HG03066 (cell line): ENCODE data around the gene NPAS3.

Source experiments
- ATAC-seq: cut with Tn5 transposase; IDR thresholded peaks from one replicate; pipeline ENCODE4 v1.9.1; 2021; ENCODE audit warnings: low read depth; ENCODE audit not compliant: unreplicated experiment

NPAS3 gene

DNA sequence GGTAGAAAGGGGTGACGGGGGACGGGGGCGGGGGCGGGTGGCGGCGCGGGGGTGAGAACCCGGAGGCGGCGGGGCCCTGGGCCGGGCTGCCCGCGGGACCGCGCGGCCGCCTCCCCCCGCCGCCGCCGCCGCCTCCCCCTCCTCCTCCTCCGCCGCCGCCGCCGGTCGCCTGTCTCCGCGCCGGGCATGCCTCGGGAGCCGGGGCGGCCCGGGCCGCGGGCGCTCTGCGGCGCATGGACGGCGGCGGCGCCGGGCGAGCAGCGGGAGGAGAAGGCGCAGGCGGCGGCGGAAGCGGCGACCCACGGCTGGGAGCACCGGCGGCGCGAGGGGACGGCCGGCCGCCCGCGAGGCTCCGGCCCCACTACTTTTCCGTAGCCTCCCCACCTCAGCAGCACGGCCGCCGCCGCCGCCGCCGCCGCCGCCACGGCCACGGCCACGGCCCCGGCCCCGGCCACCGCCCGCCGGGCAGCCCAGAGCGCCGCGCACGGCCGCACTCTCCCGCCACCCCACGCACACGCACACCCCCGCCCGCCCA is at the start of gene NPAS3:
Gene NPAS3, plus strand, starts transcription at position 161 of the 535 bp plus-strand sequence.
- ATAC-seq: no peak

DNA sequence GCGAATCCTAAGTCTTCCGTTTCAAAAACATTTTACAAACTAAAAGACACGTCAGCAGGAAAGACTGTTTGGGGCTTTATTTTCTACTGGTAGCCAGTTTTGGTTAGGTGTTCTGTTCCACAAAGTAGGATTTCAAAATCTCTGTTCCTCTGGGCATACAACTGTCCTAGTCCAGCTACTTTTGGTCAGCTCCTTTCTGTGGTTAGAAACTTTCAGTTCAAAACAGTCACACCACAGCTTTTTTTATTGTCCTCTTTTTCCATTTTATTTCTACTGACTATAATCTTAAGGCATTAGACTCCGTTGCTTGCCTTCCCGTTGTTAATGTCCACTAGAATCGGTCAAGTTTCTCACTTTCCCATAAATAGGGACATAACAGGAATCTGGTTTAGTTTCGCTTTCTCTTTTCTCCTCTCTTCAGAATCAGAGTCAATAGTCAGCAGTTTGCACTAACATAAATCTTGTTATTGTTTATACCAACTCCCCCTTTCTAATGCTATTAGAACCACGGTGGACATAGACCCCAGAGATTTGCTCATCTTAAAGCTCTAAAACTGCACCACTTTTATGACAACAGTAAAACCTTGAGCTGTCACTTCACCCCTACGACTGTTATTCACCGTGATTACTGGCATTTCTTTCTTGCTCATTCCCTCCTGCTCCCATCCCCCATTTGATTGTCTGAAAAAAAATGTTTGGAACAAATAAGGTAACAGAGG is 41.5 kb upstream of the NPAS3 start:
- ATAC-seq: no peak

DNA sequence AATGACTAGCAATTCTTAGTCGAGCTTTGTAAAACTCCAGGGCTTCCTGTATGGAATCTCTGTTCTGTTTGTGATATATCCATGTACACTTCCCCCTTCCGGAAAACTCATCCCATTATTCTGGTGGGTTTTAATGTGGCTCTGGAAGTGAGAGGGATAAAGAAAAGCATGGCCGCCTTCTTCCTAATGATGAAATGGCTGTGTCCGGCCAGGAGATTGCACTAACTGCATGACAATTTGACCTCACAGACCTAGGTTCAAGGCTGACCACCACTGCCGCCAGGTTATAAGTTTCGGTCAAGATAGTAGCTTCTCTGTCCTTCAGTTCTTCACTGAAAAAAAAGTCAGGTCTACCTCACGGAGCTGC is 41.0 kb upstream of the NPAS3 start:
- ATAC-seq: no peak

DNA sequence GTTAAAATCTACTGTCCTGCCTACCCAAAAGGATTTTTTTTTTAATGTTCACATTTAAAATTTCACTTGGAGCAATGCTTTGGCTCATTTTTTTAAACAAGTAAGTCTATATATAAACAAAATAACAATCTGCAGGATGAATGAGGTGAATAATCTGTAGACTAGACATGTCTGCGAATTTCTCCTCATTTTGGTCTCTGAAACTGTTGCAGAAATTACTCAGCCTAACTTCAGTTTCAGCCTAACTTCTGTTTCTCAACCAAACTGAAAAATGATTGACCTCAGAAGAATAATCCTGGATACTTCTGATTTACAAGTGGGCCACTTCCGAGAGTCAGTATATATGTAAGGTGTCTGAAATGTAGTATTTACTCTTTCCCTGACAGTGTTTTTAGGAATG is 39.8 kb upstream of the NPAS3 start:
- no peak for ATAC-seq

DNA sequence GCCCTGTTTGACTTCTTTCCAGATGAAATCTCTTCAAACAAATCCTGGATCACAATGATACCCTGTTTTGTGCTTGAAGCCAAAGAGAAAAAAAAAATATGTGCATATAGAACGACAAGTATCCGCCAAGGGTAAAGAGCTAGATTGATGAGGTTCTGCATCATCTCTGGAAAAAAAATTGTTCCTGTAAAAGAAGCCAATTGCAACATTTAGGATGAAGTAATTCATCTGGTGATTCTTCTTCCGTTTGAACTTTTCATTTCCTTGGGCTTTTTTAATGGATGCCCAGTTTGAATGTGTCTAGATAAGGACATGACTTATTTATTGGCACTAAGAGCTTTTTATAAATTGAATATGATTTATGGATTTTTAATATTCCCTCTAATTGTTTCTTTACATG is 38.1 kb upstream of the NPAS3 start:
- no peak for ATAC-seq

DNA sequence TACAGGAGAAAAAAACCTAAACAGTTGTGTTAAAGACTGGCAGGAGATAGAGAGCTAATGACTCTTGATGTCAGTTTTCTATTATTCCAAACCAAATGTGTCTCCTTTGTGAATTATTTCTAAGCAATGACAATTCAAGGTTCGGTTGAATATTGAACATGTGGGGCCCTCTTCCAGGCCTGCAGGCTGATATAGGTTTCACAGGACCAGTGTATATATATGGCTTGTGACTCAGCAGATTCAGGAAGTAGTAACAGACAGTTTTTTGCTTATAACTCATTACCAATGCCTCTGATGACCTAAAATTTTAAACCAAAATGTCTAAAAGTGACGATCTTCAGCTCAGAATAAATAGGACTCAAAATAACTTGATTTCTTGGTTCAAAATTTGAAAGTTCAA is 33.7 kb upstream of the NPAS3 start:
- no peak for ATAC-seq

DNA sequence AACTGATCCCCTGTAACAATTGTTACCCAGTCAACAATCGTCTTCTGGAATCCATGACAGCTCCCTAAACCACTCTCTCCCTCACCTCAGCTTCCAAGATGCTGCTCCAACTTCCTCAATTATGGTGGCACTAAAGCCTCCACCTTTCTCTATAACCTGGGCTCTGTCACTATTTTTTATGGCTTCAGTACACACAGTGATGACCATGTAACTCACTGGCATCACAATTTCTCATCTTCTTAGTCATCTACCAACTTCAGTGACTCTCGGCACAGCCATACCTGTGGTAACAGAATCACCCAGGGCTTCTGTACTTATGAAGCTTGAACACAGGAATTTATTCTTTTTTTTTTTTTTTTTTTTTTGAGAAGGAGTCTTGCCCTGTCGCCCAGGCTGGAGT is 32.0 kb upstream of the NPAS3 start:
- ATAC-seq: no peak

DNA sequence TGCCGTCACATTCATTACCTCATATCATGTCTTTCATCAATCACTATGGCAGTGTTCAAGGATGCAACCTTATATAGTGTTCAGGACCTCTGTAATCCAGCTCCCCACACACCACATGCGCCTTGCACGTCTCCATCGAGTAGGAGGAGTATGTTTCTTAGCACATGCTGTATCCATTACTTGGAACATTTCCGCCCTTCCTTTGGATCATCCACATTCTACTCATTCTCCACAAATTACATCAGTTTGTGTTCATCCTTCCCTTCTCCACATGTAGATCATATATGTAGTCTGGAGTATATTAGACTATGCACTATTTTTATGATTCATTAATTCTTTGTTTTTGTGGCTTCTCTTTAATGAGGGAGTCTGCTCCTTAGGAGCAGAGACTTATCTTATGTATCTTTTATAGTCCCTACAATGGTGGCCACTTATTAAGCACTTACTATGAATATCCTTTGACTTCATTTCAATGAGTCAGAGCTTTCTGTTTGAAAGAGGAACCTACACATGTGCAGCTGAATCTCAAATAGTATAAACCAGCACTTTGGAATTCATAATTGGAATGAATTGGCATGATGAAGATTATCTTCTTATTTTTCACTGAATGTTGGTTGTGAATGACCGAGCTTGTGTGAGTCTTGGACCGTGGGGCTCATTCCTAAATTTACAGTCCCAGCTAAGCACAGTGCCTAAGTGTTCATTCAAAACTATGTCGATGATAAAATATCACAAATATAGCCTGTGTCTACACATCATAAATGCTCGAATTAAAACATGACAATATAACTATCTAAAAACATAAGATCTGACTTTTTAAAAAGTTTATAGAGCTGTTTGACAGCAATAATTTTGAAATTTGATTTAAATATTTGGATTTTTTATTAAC is 30.2 kb upstream of the NPAS3 start:
- no peak for ATAC-seq

DNA sequence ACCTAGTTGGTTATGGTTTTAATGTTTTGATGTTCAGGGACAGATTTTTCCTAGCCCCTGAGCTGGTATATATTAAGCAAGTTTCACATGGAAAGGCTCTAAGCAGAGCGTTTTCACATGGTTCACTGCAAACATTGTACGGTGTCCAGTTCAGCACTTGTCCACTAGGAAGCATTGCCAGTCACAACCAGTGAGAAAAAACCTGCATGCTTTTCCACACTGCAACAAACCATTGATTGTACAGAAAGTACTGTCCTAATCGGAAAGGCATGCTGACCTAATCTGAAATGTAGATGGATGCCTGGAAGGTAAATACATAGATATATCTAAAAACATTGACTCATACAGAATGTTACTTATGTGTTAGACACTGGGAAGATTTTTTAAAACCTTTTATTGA is 25.0 kb upstream of the NPAS3 start:
- ATAC-seq: no peak

DNA sequence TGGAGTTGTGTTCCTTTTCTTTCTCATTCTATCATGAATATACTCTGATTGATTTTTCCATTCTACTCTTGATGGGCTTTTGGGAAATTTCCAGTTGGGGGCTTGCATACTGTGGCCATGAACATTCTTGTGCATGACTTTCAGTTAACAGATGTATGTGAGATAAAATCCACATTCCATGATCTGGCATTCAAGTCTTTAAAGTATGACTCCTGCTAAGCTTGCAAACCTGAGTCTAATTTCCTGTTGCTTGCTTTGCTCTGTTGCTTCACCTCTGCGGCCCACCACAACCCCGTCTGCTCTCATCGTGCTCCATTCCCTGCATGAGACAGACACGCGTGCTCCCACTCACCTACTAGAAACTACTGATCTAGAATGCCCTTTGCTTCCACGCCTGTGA is 24.3 kb upstream of the NPAS3 start:
- no peak for ATAC-seq

DNA sequence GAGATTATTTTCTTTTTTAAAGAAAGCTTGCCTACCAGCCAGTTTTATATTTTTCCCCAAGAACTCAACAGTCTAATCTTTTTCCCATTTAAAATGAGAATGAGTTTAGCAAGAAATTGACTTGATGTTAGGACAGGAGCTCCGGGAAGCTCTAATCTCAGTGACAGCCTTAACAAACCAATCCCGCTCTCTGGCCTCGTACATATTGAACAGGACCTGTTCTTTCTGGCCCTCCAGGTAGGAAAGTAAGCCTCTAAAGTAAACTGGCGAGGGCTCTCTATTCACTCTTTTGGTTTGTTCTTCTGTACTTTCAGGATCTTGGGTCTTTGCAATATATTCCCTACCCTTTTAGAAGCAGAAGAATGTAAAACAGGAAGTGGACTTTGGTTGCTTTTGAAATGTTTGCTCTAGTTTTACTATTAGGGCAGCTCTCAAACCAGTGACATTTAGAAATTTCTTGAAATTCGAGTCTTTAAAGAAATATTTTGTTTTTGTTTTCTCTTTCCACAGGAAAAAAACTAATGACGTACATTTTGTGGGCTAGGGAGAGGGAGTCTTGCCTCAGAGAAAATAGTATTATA is 17.9 kb upstream of the NPAS3 start:
- ATAC-seq: no peak

DNA sequence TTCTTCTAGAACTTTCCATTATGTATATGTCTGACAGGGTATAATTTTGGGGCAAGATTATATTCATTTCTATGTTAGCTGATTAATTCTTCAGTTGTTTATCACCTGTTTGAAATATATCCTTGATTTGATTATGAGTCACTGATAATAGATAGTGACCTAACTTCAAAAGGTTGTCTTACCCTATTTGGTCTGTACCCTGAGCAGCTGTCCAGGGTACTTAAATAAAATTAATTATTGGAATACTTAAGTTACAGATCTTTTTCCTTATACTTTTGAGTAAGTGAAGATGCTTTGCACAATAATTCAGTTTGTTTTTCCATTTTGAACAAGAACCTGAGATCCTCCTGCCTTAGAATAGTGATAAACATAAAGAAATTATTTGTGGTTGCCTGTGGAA is 13.2 kb upstream of the NPAS3 start:
- no peak for ATAC-seq

DNA sequence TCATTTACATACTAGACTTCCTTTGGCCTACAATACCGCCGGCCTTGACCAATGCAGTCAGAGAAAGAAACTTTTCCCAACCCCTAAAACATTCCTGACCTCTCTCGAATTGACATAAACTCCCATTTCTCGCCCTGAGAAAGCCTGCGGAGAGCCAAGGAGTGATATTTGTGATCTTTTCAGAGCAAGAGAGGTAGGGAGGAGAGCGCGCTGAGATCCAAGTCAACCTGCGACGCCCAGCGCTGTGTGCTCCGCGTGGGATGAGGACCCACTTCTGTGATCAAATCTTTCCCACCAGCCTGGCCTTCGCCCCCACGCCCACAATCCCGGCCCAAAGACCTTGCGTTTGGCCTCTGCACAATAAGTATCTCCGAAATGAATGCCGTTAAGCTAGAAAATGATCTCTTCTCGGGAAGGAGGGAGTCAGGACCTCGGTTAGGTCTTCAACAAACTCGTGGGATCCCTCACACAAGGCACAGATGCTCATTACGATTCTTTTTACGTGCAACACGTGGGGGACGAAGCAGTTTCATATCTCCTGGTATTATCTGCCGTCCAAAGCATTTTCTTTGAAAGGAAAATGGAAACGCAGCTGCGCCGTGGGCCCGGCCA is 6.3 kb upstream of the NPAS3 start:
- no peak for ATAC-seq

DNA sequence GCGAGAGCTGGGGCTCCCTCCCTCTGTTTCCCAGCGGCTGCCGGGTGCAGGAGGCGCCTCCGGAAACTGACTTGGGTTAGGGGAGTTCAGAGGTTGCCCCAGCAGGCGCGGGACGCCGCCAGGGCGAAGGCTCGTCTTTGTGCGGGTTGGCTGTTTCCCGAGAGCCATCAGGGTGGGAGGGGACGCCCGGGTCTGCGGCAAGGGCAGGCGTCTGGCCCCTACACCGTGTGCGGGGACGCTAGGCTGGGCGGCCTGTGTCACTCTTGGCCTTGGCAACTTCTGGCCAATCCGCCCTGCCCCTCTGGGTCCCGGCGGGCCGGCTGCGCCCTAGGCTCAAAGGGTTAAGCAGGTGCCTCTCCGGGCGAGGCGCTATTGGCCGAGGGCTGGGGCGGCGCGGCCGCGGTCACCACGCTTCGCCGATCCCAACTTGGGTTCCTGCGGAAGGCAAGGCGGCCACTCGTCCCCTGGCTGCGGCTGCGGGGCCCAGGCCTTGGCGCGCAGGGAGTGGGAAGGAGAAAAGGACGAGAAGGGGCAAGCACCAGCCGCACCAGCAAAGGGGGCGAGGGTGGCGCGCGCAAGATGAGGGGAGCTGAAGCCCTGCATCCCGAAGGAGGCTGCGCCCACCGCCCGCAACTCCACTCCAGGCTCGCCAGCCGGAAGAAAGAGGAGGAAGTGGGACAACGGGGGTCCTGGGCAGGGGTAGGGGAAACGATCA is 5.6 kb upstream of the NPAS3 start:
- no peak for ATAC-seq

DNA sequence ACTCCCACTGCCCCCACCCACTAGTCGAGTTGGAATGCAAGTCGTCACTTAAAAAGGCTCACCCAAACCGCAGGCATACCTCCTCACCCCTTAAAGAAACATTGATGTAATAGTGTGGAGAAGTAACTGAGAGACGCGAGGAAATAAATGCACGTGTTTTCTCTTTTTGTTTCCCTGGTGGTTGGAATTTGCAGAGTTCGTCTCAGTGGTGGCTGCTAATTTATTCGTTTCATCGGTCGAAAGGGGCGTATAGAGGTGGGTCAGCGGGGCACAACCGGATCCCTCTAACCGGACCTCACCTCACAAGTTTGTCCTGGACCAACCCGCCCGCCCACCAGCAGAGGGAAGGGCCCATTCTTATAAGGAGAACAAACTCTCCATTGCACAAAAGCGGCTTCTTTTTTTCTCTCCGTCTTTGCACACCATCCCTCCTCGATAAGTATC is 5.0 kb upstream of the NPAS3 start:
- ATAC-seq: no peak

DNA sequence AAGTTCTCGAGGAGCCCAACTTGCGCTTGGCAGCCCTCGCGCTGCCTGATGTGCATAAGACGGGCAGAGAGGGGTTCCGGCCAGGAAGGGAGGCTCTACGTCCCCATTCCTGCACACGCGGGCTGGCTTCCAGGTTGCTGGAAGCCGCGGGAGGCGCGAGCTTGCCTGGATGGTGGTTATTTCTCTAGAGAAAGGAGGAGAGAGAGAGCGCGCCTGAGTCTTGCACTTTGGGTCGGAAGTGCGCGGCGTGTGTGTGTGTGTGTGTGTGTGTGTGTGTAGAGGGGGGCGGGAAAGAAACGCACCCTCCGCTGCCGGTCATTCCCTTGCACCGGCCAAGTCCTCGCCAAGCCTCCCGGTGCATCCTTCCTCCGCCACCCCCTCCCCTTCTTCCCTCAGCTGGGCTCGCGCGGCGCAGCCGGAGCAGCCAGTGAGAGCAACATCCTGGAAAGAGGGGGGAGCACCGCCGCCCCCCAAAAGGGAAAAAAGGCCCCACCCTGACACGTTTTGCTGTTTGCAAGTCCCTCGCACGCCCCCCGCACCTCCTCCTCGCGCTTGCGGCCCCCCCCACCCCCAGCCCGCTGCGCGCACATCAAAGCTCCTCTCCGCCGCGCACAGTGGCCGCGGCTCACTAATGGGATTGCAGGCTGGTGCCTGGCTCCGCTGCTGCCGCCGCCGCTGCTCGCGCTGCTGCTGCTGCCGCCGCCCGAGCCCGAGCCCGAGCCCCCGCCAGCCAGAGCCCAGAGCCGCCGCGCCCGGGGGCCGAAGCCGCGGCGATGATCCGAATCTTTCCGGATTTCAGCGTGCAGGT is 4.4 kb upstream of the NPAS3 start:
- no peak for ATAC-seq

DNA sequence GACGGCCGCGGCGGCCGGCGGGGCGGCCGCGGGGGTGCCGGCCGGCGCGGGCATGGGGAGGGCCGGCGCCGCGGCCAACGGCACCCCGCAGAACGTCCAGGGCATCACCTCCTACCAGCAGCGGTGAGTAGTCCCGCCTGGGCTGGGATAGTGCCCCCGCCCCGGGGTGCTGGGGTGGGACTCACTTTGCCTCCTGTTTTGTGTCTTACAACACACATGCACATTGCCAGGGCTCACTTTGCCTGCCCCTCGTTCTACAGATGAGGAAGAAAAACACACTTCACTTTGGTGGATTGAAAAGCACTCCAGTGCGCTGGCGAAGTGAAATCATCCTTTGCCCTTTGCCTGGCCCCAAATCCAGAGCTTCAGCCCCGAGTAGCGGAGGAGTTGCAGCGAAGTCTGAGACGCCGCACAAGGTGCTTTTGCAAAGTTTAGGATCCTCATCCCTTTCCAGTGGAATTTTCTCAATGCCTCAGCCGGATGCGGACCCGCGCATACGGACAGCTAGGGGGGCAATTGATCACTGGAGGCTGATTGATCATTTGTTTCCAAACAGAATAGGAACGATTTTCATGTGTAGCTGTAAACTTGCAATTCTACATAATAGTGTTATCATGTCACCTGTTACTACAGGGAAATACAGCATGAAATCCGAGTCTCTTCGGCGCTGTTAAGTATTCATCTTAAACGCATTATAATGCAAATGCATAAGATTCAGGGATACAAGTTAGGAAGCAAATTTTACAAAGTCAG is 3.6 kb upstream of the NPAS3 start:
- no peak for ATAC-seq

DNA sequence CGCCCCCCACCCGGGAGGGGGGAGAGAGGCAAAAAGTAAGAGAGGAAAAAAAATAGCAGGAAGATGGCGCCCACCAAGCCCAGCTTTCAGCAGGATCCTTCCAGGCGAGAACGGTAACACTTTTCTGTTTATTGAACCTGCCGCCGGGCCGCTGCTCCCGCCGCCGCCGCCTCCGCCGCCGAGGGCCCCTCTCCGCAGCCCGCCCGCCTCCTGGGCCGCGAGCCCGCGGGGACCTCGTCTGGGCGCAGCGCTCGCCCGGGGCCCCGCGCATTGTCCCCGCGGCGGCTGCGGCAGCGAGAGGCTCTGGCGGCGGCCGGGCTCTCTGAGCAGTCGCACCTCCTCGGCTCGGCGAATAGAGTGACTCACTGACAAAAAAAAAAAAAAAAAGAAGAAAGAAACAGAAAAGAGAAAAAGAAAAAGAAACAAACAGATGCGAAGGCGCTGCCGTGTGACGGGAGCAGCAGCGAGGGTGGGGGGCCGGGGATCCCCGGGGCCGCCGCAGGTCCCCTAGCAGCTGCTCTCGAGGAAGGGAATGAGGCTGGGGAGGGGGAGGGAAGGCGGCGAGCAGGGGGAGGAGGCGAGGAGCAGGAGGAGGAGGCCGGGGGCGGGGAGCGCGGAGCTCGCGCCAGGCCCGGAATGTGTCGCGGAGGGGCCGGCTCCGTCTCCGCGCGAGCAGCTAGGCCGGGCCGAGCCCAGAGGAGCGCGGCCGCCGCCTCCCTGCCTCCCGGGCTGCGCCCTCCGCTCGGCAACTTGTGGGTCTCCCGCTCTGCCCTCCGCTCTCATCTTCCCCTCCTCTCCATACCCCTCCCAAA is 781 bp downstream of the NPAS3 start:
- ATAC-seq: no peak
